IMR-90 (cell line): Measurements from ENCODE around the gene DOLPP1. TPM values are rescaled to one million over a fixed set of nuclear protein-coding genes. Genes with fewer than 3 reads are reported as not detected.

Source experiments
- ATAC-seq: fragments of 200-7000 bp; cut with Tn5 transposase; 2 replicates; pipeline ENCODE4 v1.9.1; 2020; ENCODE audit warnings: low read depth, mild to moderate bottlenecking, moderate library complexity
- BruUV-seq: library from RNA; stranded (reverse); fragments of 400-500 nt; replicated peaks from 2 replicates; lab custom pipeline; 2021; lab: Mats Ljungman, UMichigan
- CTCF ChIA-PET: fragments of 300-600 bp; formaldehyde crosslinking; extraction: SDS; loops from one replicate; lab custom pipeline; 2021; ENCODE audit warnings: antibody characterized with exemption; lab: Yijun Ruan, JAX
- POLR2A ChIA-PET: fragments of 300-600 bp; sonication (Branson Sonifier 250); formaldehyde crosslinking; loops from one replicate; lab custom pipeline; 2022; ENCODE audit warnings: antibody characterized with exemption; ENCODE audit not compliant: unreplicated experiment; lab: Charles Lee
- DNase-seq: peaks from one replicate; pipeline ENCODE4 v3.0.0; 2013
- H2AFZ ChIP-seq: replicated peaks from 2 replicates; pipeline ENCODE3; 2013; ENCODE audit warnings: low read length, mild to moderate bottlenecking; ENCODE audit not compliant: poor library complexity
- H2AK5ac ChIP-seq: 2 replicates; pipeline ENCODE4 v1.6.1; 2013; ENCODE audit warnings: low read depth, low read length, inconsistent platforms
- H2AK9ac ChIP-seq: replicated peaks from 2 replicates; pipeline ENCODE3; 2013; ENCODE audit warnings: mild to moderate bottlenecking, low read depth, low read length, moderate library complexity; ENCODE audit not compliant: poor library complexity
- H2BK120ac ChIP-seq: 2 replicates; pipeline ENCODE4 v1.6.1; 2013; ENCODE audit warnings: low read depth, low read length, inconsistent platforms
- H2BK15ac ChIP-seq: 3 replicates; pipeline ENCODE4 v1.6.1; 2013; ENCODE audit warnings: low read depth, low read length, inconsistent platforms
- H2BK20ac ChIP-seq: 2 replicates; pipeline ENCODE4 v1.6.1; 2013; ENCODE audit warnings: low read depth, mild to moderate bottlenecking, inconsistent platforms, low read length, moderate library complexity
- H2BK5ac ChIP-seq: 2 replicates; pipeline ENCODE4 v1.6.1; 2013; ENCODE audit warnings: mild to moderate bottlenecking, low read depth, low read length, inconsistent platforms; ENCODE audit not compliant: poor library complexity, severe bottlenecking
- H3K14ac ChIP-seq: replicated peaks from 2 replicates; pipeline ENCODE4 v1.6.1; 2013; ENCODE audit warnings: low read depth, low read length, inconsistent platforms
- H3K18ac ChIP-seq: 2 replicates; pipeline ENCODE4 v1.6.1; 2013; ENCODE audit warnings: low read depth, low read length, control low read depth
- H3K23ac ChIP-seq: 2 replicates; pipeline ENCODE4 v1.6.1; 2013; ENCODE audit warnings: low read depth, low read length, inconsistent platforms
- H3K27ac ChIP-seq: 2 replicates; pipeline ENCODE4 v1.5.1; 2013; ENCODE audit warnings: mild to moderate bottlenecking, control low read depth, low read length; ENCODE audit not compliant: insufficient read depth
- H3K27me3 ChIP-seq: 2 replicates; pipeline ENCODE4 v1.6.1; 2013; ENCODE audit warnings: low read length; ENCODE audit not compliant: control insufficient read depth, insufficient read depth
- H3K36me3 ChIP-seq: 2 replicates; pipeline ENCODE4 v1.6.1; 2013; ENCODE audit warnings: low read length, mixed read lengths; ENCODE audit not compliant: control insufficient read depth, insufficient read depth
- H3K4ac ChIP-seq: 2 replicates; pipeline ENCODE4 v1.6.1; 2013; ENCODE audit warnings: low read depth, low read length, inconsistent platforms
- H3K4me1 ChIP-seq: 2 replicates; pipeline ENCODE4 v1.6.1; 2013; ENCODE audit warnings: low read length, mixed read lengths; ENCODE audit not compliant: control insufficient read depth, insufficient read depth
- H3K4me2 ChIP-seq: 2 replicates; pipeline ENCODE4 v1.6.1; 2013; ENCODE audit warnings: low read depth, mild to moderate bottlenecking, control low read depth, low read length, moderate library complexity
- H3K4me3 ChIP-seq: 2 replicates; pipeline ENCODE4 v1.5.1; 2013; ENCODE audit warnings: low read depth, mild to moderate bottlenecking, control low read depth, low read length, moderate library complexity; ENCODE audit not compliant: insufficient read depth
- H3K56ac ChIP-seq: 2 replicates; pipeline ENCODE4 v1.6.1; 2013; ENCODE audit warnings: low read length, inconsistent platforms; ENCODE audit not compliant: insufficient read depth; ENCODE audit errors: extremely low read depth
- H3K79me1 ChIP-seq, 2 experiments: 2 replicates each; pipeline ENCODE4 v1.6.1; 2013; ENCODE audit warnings: low read length in 2 of 2, inconsistent platforms in 1 of 2, low read depth in 1 of 2
- H3K9ac ChIP-seq: 2 replicates; pipeline ENCODE4 v1.6.1; 2013; ENCODE audit warnings: low read depth, low read length, control low read depth
- H3K9me1 ChIP-seq: 2 replicates; pipeline ENCODE4 v1.6.1; 2013; ENCODE audit warnings: low read length, inconsistent platforms; ENCODE audit not compliant: insufficient read depth
- H3K9me3 ChIP-seq: 2 replicates; pipeline ENCODE4 v1.6.1; 2013; ENCODE audit warnings: low read length; ENCODE audit not compliant: control insufficient read depth, insufficient read depth
- H4K20me1 ChIP-seq: 2 replicates; pipeline ENCODE4 v1.6.1; 2013; ENCODE audit warnings: low read length, inconsistent platforms; ENCODE audit not compliant: insufficient read depth
- H4K5ac ChIP-seq: 2 replicates; pipeline ENCODE4 v1.6.1; 2013; ENCODE audit warnings: mild to moderate bottlenecking, low read depth, low read length, control low read depth
- H4K8ac ChIP-seq, 2 experiments: 2 replicates each; pipeline ENCODE4 v1.6.1; 2013; ENCODE audit warnings: low read depth in 2 of 2, low read length in 2 of 2, control low read depth in 1 of 2, inconsistent platforms in 1 of 2
- H4K91ac ChIP-seq: 2 replicates; pipeline ENCODE4 v1.6.1; 2013; ENCODE audit warnings: low read depth, low read length, inconsistent platforms; ENCODE audit not compliant: insufficient read depth
- BHLHE40 ChIP-seq: fragments of 150-350 bp; IDR thresholded peaks from 2 replicates; pipeline ENCODE4 v1.6.1; 2016; ENCODE audit warnings: mild to moderate bottlenecking, low read depth, low read length
- CEBPB ChIP-seq: IDR thresholded peaks from 2 replicates; pipeline ENCODE4 v1.6.1; 2012; ENCODE audit warnings: low read depth, low read length, improper control_type of control experiment
- CHD1 ChIP-seq: IDR thresholded peaks from 2 replicates; pipeline ENCODE4 v1.6.1; 2012; ENCODE audit warnings: low read depth, low read length, improper control_type of control experiment
- ELK1 ChIP-seq: fragments of 150-350 bp; IDR thresholded peaks from 2 replicates; pipeline ENCODE4 v1.6.1; 2016; ENCODE audit warnings: low read depth, mild to moderate bottlenecking, low read length, moderate library complexity, borderline replicate concordance
- FOS ChIP-seq: fragments of 150-350 bp; IDR thresholded peaks from 2 replicates; pipeline ENCODE4 v1.6.1; 2016; ENCODE audit warnings: low read depth, low read length
- MAFK ChIP-seq: IDR thresholded peaks from 2 replicates; pipeline ENCODE4 v1.6.1; 2012; ENCODE audit warnings: low read depth, low read length, improper control_type of control experiment
- MAZ ChIP-seq: IDR thresholded peaks from 2 replicates; pipeline ENCODE4 v1.6.1; 2012; ENCODE audit warnings: low read depth, mild to moderate bottlenecking, low read length, improper control_type of control experiment, moderate library complexity, borderline replicate concordance
- MXI1 ChIP-seq: IDR thresholded peaks from 2 replicates; pipeline ENCODE4 v1.6.1; 2012; ENCODE audit warnings: low read depth, mild to moderate bottlenecking, low read length, moderate library complexity, borderline replicate concordance
- NFE2L2 ChIP-seq: fragments of 150-350 bp; IDR thresholded peaks from 2 replicates; pipeline ENCODE4 v1.6.1; 2016; ENCODE audit warnings: low read depth, mild to moderate bottlenecking, low read length
- POLR2A ChIP-seq: IDR thresholded peaks from 2 replicates; pipeline ENCODE4 v1.6.1; 2012; ENCODE audit warnings: mild to moderate bottlenecking, low read depth, low read length
- RAD21 ChIP-seq: IDR thresholded peaks from 2 replicates; pipeline ENCODE4 v1.6.1; 2012; ENCODE audit warnings: low read length, improper control_type of control experiment
- RCOR1 ChIP-seq: IDR thresholded peaks from 2 replicates; pipeline ENCODE4 v1.6.1; 2012; ENCODE audit warnings: mild to moderate bottlenecking, low read length, improper control_type of control experiment; ENCODE audit not compliant: insufficient replicate concordance
- RFX5 ChIP-seq: IDR thresholded peaks from 2 replicates; pipeline ENCODE4 v1.8.0; 2012; ENCODE audit warnings: low read depth, mild to moderate bottlenecking, low read length, moderate library complexity
- SMC3 ChIP-seq: fragments of 150-350 bp; IDR thresholded peaks from 2 replicates; pipeline ENCODE4 v1.6.1; 2016; ENCODE audit warnings: low read depth, mild to moderate bottlenecking, antibody characterized with exemption, low read length, moderate library complexity
- USF2 ChIP-seq: fragments of 150-350 bp; IDR thresholded peaks from 2 replicates; pipeline ENCODE4 v1.6.1; 2017; ENCODE audit warnings: mild to moderate bottlenecking, antibody characterized with exemption, low read length, low read depth
- WGBS, 2 experiments: methylation state at CpG; one replicate each; pipeline versions ENCODE4 v1.1.5 to v1.1.7; 2013; ENCODE audit warnings: missing lambda C conversion rate in 2 of 2; ENCODE audit not compliant: insufficient read length in 1 of 2; ENCODE audit errors: extremely low coverage in 2 of 2; 5-methylcytosine and 5-hydroxymethylcytosine counted together
- dilution Hi-C: fragments of 300-500 bp; cut with HindIII; formaldehyde crosslinking; loops from one replicate; pipeline ENCODE4 v1.14.3; 2018; ENCODE audit warnings: low sequenced_read_pairs; ENCODE audit not compliant: unreplicated experiment
- in situ Hi-C: fragments of 300-500 bp; cut with MboI; formaldehyde crosslinking; loops from 3 replicates; pipeline ENCODE4 v1.14.3; 2019; ENCODE audit warnings: low sequenced_read_pairs, inconsistent platforms, mixed read lengths
- intact Hi-C: fragments of 100-400 bp; cut with micrococcal nuclease; formaldehyde crosslinking; loops from 2 replicates; pipeline ENCODE4 v1.10.0; 2022
- polyA plus RNA-seq, 3 experiments: library from polyadenylated mRNA; depleted of rRNA; stranded (reverse); fragments of >200 nt; gene quantifications; 2 replicates each; pipeline ENCODE4 v1.2.3, GENCODE V29; 2012; ENCODE audit warnings: low replicate concordance in 1 of 3
- total RNA-seq: library from RNA; depleted of rRNA; stranded (reverse); fragments of >200 nt; gene quantifications from 2 replicates; pipeline ENCODE4 v1.2.3, GENCODE V29; 2012

Gene DOLPP1
- total and polyA plus RNA-seq, 2 of the 4 experiments (the other 2 are of a cell fraction), result 7.0 to 16.5 TPM

- no peak for TF ChIP-seq POLR2A
- no peak for TF ChIP-seq MAFK
Measured at GRCh38 chr9:129126749-129127618, 46.1 kb downstream of the DOLPP1 start (continued).

GRCh38 chr9:129128689-129129088, 47.8 kb downstream of the DOLPP1 start:
- in situ Hi-C loops, result no loop called here
- dilution Hi-C loops, result no loop called here
- Histone ChIP-seq H2BK15ac (no peak overlapping the region), H4K91ac (no peak overlapping the region), H3K4me1 (no peaks in the 10 kb centered on the region), H3K36me3 (peaks cover 34% of the 10 kb centered on the region), H2AK5ac (no peak overlapping the region), H2AFZ (no peak overlapping the region), H2BK120ac (no peak overlapping the region), H3K4ac (no peak overlapping the region), H3K56ac (no peak overlapping the region), H3K14ac (no peak overlapping the region), H3K18ac (no peak overlapping the region), H3K4me3 (no peak overlapping the region), H2AK9ac (no peak overlapping the region), H4K20me1 (no peaks in the 10 kb centered on the region; the same call in 1 of the 2 replicates), H3K9me1 (peaks cover 8% of the 10 kb centered on the region; the same call in 1 of the 2 replicates), H2BK5ac (no peak overlapping the region), H3K9me3 (no peaks in the 10 kb centered on the region), H2BK20ac (no peak overlapping the region), H3K79me1 (peaks cover 15 to 61% of the 10 kb centered on the region in 2 experiments; a peak in 3 of 4 replicates), H4K5ac (no peak overlapping the region), H3K27ac (no peak overlapping the region), H4K8ac (no peak overlapping the region), H3K9ac (no peak overlapping the region), H3K27me3 (no peaks in the 10 kb centered on the region), H3K23ac (no peak overlapping the region), H3K4me2 (no peak overlapping the region)
- BruUV-seq, result no TSS peak
- ChIA-PET POLR2A (interaction anchor here (0.6 kb wide), 1 partner anchor 420 kb away, joined by 4 read pairs; no protein-coding TSS in a partner anchor), CTCF (interaction anchor here (0.7 kb wide), 1 partner anchor 468 kb away, joined by 4 read pairs; no protein-coding TSS in a partner anchor)
- intact Hi-C loops, result no loop called here
- no peak for DNase-seq
- 71% methylated on average over 1 of the region's 5 CpGs; no CpG with 5 or more reads in 1 of the 2 experiments for WGBS, 2 experiments
- ATAC-seq, result no peak
- TF ChIP-seq POLR2A, result no peak
- no peak for TF ChIP-seq RFX5
- no peak for TF ChIP-seq FOS
- no peak for TF ChIP-seq RCOR1
- TF ChIP-seq CHD1, result no peak
- no peak for TF ChIP-seq MAZ
- TF ChIP-seq BHLHE40, result no peak
- no peak for TF ChIP-seq CEBPB
- no peak for TF ChIP-seq RAD21
- TF ChIP-seq USF2, result no peak
- no peak for TF ChIP-seq ELK1
- TF ChIP-seq NFE2L2, result no peak
- no peak for TF ChIP-seq MXI1
- no peak for TF ChIP-seq SMC3
- no peak for TF ChIP-seq MAFK
